Common myeloid progenitor, CD34-positive (primary cell): ENCODE results near the gene SV2A.
"Not testable (repeated sequence)": the region's sequence is repeated elsewhere in the genome, so short reads cannot be mapped to it uniquely, and the experiment has no call there.

Source experiments
- CTCF ChIA-PET: fragments of 350-600 bp; sonication (Branson Sonifier 250); formaldehyde crosslinking; loops from one replicate; lab custom pipeline; 2021; ENCODE audit warnings: antibody characterized with exemption; lab: Charles Lee
- POLR2A ChIA-PET: fragments of 350-600 bp; sonication (Branson Sonifier 250); formaldehyde crosslinking; loops from one replicate; lab custom pipeline; 2021; ENCODE audit warnings: antibody characterized with exemption; lab: Charles Lee
- DNase-seq, 3 donors: peaks; one replicate each; pipeline versions ENCODE4 v3.0.0 to v3.0.0-alpha.2; 2013
- H3K27ac ChIP-seq, 2 experiments: 1 replicate in 1 of 2; 2 replicates in 1 of 2; pipeline ENCODE4 v1.7.0; 2013; ENCODE audit warnings: inconsistent platforms in 2 of 2, low read length in 2 of 2, mild to moderate bottlenecking in 2 of 2, low read depth in 1 of 2, moderate library complexity in 1 of 2; ENCODE audit not compliant: severe bottlenecking in 2 of 2, insufficient read depth in 1 of 2, poor library complexity in 1 of 2
- H3K27me3 ChIP-seq, 5 experiments: replicated peaks in 2 of 5; 1 replicate in 3 of 5; 2 replicates in 2 of 5; pipeline versions ENCODE4 v1.6.1 to v1.7.0; 2013; ENCODE audit warnings: low read length in 4 of 5, mild to moderate bottlenecking in 2 of 5, moderate library complexity in 2 of 5, inconsistent platforms in 1 of 5; ENCODE audit not compliant: insufficient read depth in 5 of 5, control insufficient read depth in 4 of 5
- H3K36me3 ChIP-seq, 4 experiments: 1 replicate in 2 of 4; 2 replicates in 2 of 4; pipeline versions ENCODE4 v1.6.1 to v1.7.0; 2013; ENCODE audit warnings: low read length in 3 of 4, control low read depth in 1 of 4, mild to moderate bottlenecking in 1 of 4; ENCODE audit not compliant: control insufficient read depth in 4 of 4, insufficient read depth in 4 of 4
- H3K4me1 ChIP-seq, 4 experiments: 1 replicate in 3 of 4; 2 replicates in 1 of 4; pipeline versions ENCODE4 v1.6.1 to v1.7.1; 2013; ENCODE audit warnings: low read length in 3 of 4, mild to moderate bottlenecking in 3 of 4, control low read depth in 1 of 4, inconsistent platforms in 1 of 4, moderate library complexity in 1 of 4; ENCODE audit not compliant: control insufficient read depth in 4 of 4, insufficient read depth in 4 of 4; ENCODE audit errors: control extremely low read depth in 1 of 4
- H3K4me3 ChIP-seq, 7 experiments: 1 replicate in 4 of 7; 2 replicates in 3 of 7; pipeline versions ENCODE4 v1.5.1 to v1.7.0; 2013; ENCODE audit warnings: mild to moderate bottlenecking in 7 of 7, low read length in 6 of 7, moderate library complexity in 6 of 7, inconsistent platforms in 2 of 7, low read depth in 2 of 7, control low read depth in 1 of 7; ENCODE audit not compliant: insufficient read depth in 4 of 7, control insufficient read depth in 1 of 7; ENCODE audit errors: extremely low read depth in 1 of 7
- H3K9me3 ChIP-seq, 5 experiments: 1 replicate in 4 of 5; 2 replicates in 1 of 5; pipeline versions ENCODE4 v1.6.1 to v1.7.1; 2013; ENCODE audit warnings: low read length in 4 of 5, mild to moderate bottlenecking in 2 of 5, inconsistent platforms in 1 of 5, low read depth in 1 of 5, moderate library complexity in 1 of 5; ENCODE audit not compliant: control insufficient read depth in 4 of 5, insufficient read depth in 2 of 5; ENCODE audit errors: control extremely low read depth in 1 of 5
- whole genome bisulfite sequencing: methylation state at CpG from one replicate; pipeline ENCODE4 v1.1.5; 2013; ENCODE audit not compliant: insufficient coverage; 5-methylcytosine and 5-hydroxymethylcytosine counted together

Gene SV2A

DNA sequence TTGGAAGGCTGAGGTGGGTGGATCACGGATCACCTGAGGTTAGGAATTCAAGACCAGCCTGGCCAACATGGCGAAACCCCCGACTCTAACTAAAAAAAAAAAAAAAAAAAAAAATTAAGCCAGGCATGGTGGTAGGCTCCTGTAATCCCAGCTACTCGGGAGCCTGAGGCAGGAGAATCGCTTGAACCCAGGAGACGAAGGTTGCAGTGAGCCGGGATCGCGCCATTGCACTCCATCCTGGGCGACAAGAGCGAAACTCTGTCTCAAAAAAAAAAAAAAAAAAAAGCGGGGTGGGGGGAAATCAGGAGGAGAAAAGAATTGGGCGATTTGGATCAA, 21.0 kb upstream of the SV2A start:
- not testable (repeated sequence) for H3K9me3 ChIP-seq, DNase-seq, H3K36me3 ChIP-seq, H3K4me3 ChIP-seq, H3K27me3 ChIP-seq, H3K27ac ChIP-seq
- CTCF ChIA-PET, result interaction anchor here (1.6 to 2.4 kb wide), 2 partner anchors 10 to 112 kb away, joined by 3 to 12 read pairs; no protein-coding TSS in a partner anchor
- POLR2A ChIA-PET, result interaction anchor here (0.8 to 0.9 kb wide), 2 partner anchors 11 to 51 kb away, joined by 3 read pairs; a partner anchor contains a TSS
- H3K4me1 ChIP-seq, result peaks cover 0 to 24% (median 13%) of the 10 kb centered on the region in 4 experiments
- 94% methylated on average over 3 of the region's 13 CpGs for WGBS

DNA sequence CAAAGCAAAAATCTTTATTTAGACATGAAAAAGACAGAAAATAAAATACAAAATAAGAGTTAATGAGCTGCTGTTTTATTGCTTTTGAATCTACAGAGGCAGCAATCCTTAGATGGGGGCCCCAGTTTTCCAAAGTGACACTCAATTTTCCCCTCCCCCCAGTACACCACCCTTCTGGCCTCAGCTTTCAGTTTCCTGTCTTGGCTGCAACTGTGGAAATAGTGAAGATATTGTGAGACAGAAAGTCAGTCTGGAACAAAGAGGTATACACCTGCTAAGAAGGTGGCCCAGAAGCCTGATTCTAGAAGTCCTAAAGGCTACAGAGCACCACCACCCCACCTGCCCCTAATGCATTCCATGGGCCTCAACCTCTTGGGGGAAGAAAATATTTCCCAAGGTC, 20.1 kb upstream of the SV2A start:
- H3K36me3 ChIP-seq, result no peaks in the 10 kb centered on the region
- peak overlapping the region in 1 of 7 experiments; percentile 42 for H3K4me3 ChIP-seq
- no peak for DNase-seq
- ChIA-PET POLR2A (interaction anchor here (1.1 kb wide), 1 partner anchor 10 kb away, joined by 3 read pairs; the partner anchor contains the start of gene SF3B4), CTCF (interaction anchor here (1.6 kb wide), 1 partner anchor 113 kb away, joined by 3 read pairs; no protein-coding TSS in a partner anchor)
- H3K27me3 ChIP-seq, result no peaks in the 10 kb centered on the region
- no peak overlapping the region for H3K27ac ChIP-seq
- H3K4me1 ChIP-seq, result peaks cover 0 to 24% (median 13%) of the 10 kb centered on the region in 4 experiments
- no peaks in the 10 kb centered on the region for H3K9me3 ChIP-seq

DNA sequence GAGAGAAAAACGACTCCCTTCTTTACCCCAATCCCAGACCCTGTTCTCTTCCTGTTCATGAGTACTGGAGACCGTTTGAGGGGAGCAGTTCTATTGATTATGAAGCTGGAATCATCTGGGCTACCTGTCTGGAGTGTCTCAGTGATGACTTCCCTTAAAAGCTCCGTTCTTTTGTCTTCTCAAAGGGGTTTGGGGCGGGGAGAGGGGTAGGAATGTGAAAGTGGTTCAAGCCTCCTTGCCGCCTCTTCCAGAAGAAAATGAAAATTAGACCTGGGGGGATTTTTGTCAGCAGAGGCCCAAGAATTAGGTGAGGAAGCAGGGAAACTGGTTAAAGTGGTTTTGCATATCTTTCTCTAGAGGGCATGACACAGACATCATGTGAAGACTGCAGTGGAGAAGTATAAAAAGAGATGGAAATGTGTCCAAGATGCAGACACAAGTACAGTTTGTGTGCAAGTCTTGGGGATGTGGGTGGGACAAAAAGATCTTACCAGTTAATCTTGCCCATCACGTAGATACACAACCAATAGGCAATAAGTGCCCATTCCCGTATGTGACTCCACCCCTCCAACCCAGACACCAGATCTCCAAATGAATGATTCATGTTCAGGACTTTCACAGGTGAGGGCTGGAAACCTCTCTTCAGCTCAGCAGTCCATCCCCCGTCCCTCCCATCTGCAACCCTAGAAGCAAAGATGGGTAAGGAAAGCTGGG, 19.5 kb upstream of the SV2A start:
- Histone ChIP-seq H3K27ac (no peak overlapping the region), H3K36me3 (no peaks in the 10 kb centered on the region), H3K27me3 (no peaks in the 10 kb centered on the region), H3K9me3 (no peaks in the 10 kb centered on the region), H3K4me3 (no peak overlapping the region), H3K4me1 (peaks cover 0 to 24% (median 13%) of the 10 kb centered on the region in 4 experiments)
- POLR2A ChIA-PET, result interaction anchor here (1.1 kb wide), 1 partner anchor 9 kb away, joined by 3 read pairs; the partner anchor contains the start of gene SF3B4
- WGBS, result 94% methylated on average over 4 of the region's 8 CpGs
- CTCF ChIA-PET, result interaction anchor here (1.6 kb wide), 1 partner anchor 113 kb away, joined by 3 read pairs; no protein-coding TSS in a partner anchor
- DNase-seq, result peak in 1 of 3 donors; percentile 8

DNA sequence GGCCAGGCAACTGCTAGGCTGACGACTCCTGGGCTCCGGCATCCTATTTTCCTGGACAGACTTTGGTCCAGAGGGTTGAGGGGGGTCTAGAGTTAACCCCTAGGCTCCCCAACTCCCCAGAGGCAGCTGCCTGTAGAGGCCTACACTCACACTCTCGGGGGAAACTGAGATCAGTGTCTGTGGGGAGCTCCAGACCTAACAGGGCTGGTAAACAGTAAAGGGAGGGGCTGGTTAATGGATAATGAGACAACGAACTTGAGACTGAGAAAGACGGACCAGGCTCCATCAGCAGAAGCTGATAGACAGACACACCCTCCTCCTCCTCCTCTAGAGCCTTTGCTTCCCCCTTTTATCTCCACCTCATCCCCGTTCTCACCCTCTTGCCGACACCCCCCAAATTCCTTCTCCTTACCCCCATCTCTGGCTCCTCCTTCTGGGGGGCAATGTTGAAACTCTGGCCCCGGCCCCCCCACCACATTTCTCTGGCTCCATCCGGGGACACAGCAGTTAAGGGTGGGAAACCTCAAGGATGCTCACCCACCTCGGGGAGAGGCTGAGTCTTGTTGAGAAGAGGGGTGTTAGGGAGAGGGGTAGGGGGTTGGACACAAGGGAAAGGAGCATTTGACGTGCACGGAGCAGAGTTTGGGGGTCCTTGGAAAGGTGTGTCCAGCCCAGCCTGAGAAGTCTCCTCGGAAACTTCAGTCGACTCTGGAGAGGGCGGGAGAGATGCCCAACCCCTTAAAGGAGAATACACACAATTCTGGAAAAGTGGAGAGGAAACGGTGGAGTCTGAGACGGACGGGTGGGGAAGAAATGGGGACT, 18.7 kb upstream of the SV2A start, which contains the start of gene MTMR11:
Gene MTMR11, minus strand, starts transcription at position 710 of the 822 bp plus-strand sequence. Its CDS starts 232 bp downstream, at position 478.
- POLR2A ChIA-PET, result no interaction called here
- 79% methylated on average over 9 of the region's 18 CpGs for WGBS
- no peak for DNase-seq
- Histone ChIP-seq H3K4me1 (peaks cover 0 to 24% (median 13%) of the 10 kb centered on the region in 4 experiments), H3K36me3 (no peaks in the 10 kb centered on the region), H3K4me3 (peak within 1 kb of the TSS in 1 of 7 experiments; percentile 42), H3K9me3 (no peaks in the 10 kb centered on the region), H3K27me3 (no peaks in the 10 kb centered on the region), H3K27ac (no peak within 1 kb of the TSS)
- CTCF ChIA-PET, result no interaction called here

DNA sequence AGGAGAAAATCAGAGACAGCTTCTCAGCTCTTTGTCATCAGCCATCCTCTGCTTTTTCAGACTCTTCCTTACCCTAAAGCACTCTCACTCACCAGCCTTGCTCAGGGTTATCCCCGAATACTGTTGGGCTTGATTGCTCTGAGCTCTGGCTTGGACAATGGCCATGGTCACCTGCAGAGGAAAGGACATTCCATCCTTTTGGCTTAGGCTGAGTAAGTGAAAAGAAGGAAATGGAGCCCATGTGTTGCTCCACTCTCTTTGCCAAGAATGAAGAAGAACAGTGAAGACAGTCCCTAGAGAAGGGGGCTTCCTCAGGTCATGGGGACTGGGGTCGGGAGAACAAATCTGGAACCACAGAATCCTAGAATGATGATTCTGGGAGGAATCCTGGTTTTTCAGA, 16.7 kb upstream of the SV2A start:
- Histone ChIP-seq H3K27ac (no peak overlapping the region), H3K4me1 (peaks cover 0 to 24% (median 12%) of the 10 kb centered on the region in 4 experiments), H3K36me3 (no peaks in the 10 kb centered on the region), H3K4me3 (no peak overlapping the region), H3K27me3 (no peaks in the 10 kb centered on the region), H3K9me3 (no peaks in the 10 kb centered on the region)
- WGBS, result 100% methylated on average over 1 of the region's 2 CpGs
- no peak for DNase-seq
- POLR2A ChIA-PET, result no interaction called here
- CTCF ChIA-PET, result interaction anchor here (1.3 to 1.4 kb wide), 2 partner anchors 8 to 235 kb away, joined by 3 read pairs; no protein-coding TSS in a partner anchor

DNA sequence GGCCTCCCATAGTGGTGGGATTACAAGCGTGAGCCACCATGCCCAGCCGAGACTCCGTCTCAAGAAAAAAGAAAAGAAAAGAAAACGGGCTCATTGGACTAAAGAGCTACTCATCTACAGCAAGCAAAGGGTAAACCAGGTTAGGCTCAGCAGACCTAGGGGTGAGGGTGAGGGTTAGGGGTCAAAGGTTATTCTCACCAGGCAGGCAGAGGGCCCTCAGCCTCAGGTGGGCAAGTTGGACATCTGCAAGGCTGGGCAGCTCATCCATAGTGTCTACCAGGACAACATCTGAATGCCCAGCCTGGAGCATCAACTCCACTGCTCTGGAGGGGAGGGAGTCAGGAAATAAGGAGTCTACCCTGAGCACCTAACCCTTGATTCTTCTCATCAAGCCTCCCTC, 15.6 kb upstream of the SV2A start:
- Histone ChIP-seq H3K4me3 (no peak overlapping the region), H3K4me1 (peaks cover 5 to 26% (median 13%) of the 10 kb centered on the region in 4 experiments), H3K36me3 (no peaks in the 10 kb centered on the region), H3K9me3 (no peaks in the 10 kb centered on the region), H3K27me3 (no peaks in the 10 kb centered on the region), H3K27ac (no peak overlapping the region)
- ChIA-PET POLR2A (no interaction called here), CTCF (interaction anchor here (1.3 to 2.5 kb wide), 3 partner anchors 9 to 236 kb away, joined by 3 to 8 read pairs (median 3); no protein-coding TSS in a partner anchor)
- DNase-seq, result no peak
- WGBS, result 100% methylated on average over 4 of the region's 4 CpGs
